HepG2 (cell line): ENCODE data around the gene HDAC5. TPM values are rescaled to one million over a fixed set of nuclear protein-coding genes. Genes with fewer than 3 reads are reported as not detected.

Experiments
- AHR ChIP-seq: IDR thresholded peaks from 2 replicates; pipeline ENCODE4 v1.6.1; 2018; ENCODE audit warnings: missing genetic modification reagents, missing compliant biosample characterization
- DNMT3B ChIP-seq: conservative IDR thresholded peaks from 2 replicates; pipeline ENCODE4 v1.6.1; 2016; ENCODE audit warnings: missing biosample characterization, control low read depth
- FOXO1 ChIP-seq: sonication (generic); formaldehyde crosslinking; IDR thresholded peaks from 2 replicates; pipeline ENCODE4 v1.4.0; 2020; ENCODE audit warnings: missing genetic modification reagents
- KDM2A ChIP-seq: sonication (generic); formaldehyde crosslinking; IDR thresholded peaks from 2 replicates; pipeline ENCODE4 v1.4.0; 2020; ENCODE audit warnings: low read depth, missing genetic modification reagents, borderline replicate concordance
- MIER3 ChIP-seq: IDR thresholded peaks from 2 replicates; pipeline ENCODE4 v1.6.1; 2016; ENCODE audit warnings: missing compliant biosample characterization, borderline replicate concordance
- MTERF4 ChIP-seq: sonication (generic); formaldehyde crosslinking; IDR thresholded peaks from 2 replicates; pipeline ENCODE4 v1.8.0; 2023; ENCODE audit warnings: mild to moderate bottlenecking, missing genetic modification reagents
- POLR2G ChIP-seq: fragments of 200-400 bp; formaldehyde crosslinking; IDR thresholded peaks from 2 replicates; pipeline ENCODE4 v1.6.1; 2018; ENCODE audit warnings: mild to moderate bottlenecking, low read depth, low read length, moderate library complexity
- RARG ChIP-seq: sonication (generic); formaldehyde crosslinking; IDR thresholded peaks from 2 replicates; pipeline ENCODE4 v1.4.0; 2020; ENCODE audit warnings: low read depth, mild to moderate bottlenecking, missing genetic modification reagents
- RBAK ChIP-seq: sonication (generic); formaldehyde crosslinking; IDR thresholded peaks from 2 replicates; pipeline ENCODE4 v1.5.1; 2020; ENCODE audit warnings: mild to moderate bottlenecking, missing genetic modification reagents
- SMAD3 ChIP-seq: sonication (generic); formaldehyde crosslinking; IDR thresholded peaks from 2 replicates; pipeline ENCODE4 v1.4.0; 2020; ENCODE audit warnings: missing genetic modification reagents
- SOX5 ChIP-seq: IDR thresholded peaks from 2 replicates; pipeline ENCODE4 v1.6.1; 2016; ENCODE audit warnings: borderline replicate concordance
- ZNF207 ChIP-seq: fragments of 450-650 bp; IDR thresholded peaks from 2 replicates; pipeline ENCODE4 v1.6.1; 2016; ENCODE audit warnings: antibody characterized with exemption, borderline replicate concordance
- ZNF333 ChIP-seq: sonication (generic); formaldehyde crosslinking; IDR thresholded peaks from 2 replicates; pipeline ENCODE4 v1.4.0; 2020; ENCODE audit warnings: mild to moderate bottlenecking, missing genetic modification reagents, borderline replicate concordance
- ZNF354B ChIP-seq: sonication (generic); formaldehyde crosslinking; IDR thresholded peaks from 2 replicates; pipeline ENCODE4 v1.8.0; 2022; ENCODE audit warnings: mild to moderate bottlenecking, missing genetic modification reagents
- ZNF660 ChIP-seq: sonication (generic); formaldehyde crosslinking; IDR thresholded peaks from 2 replicates; pipeline ENCODE4 v1.5.1; 2020; ENCODE audit warnings: mild to moderate bottlenecking, low read depth, missing genetic modification reagents, borderline replicate concordance
- ZNF674 ChIP-seq: sonication (generic); formaldehyde crosslinking; IDR thresholded peaks from 2 replicates; pipeline ENCODE4 v1.5.0; 2020; ENCODE audit warnings: low read depth, mild to moderate bottlenecking, missing genetic modification reagents
- ZNF75D ChIP-seq: sonication (generic); formaldehyde crosslinking; IDR thresholded peaks from 2 replicates; pipeline ENCODE4 v1.8.1; 2023; ENCODE audit warnings: missing genetic modification reagents, mild to moderate bottlenecking, borderline replicate concordance
- ZZZ3 ChIP-seq: sonication (generic); formaldehyde crosslinking; IDR thresholded peaks from 2 replicates; pipeline ENCODE4 v1.4.0; 2020; ENCODE audit warnings: missing genetic modification reagents, mild to moderate bottlenecking, borderline replicate concordance
- polyA plus RNA-seq, 8 experiments: library from polyadenylated mRNA; depleted of rRNA in 3 of 8; stranded (reverse) in 7 of 8; unstranded in 1 of 8; fragments of >200 nt; fragmentation: Illumina TruSeq in 4 of 8; extraction: Trizol in 4 of 8; gene quantifications; 2 replicates each; pipeline versions ENCODE4 v1.2.1 to v1.2.3, GENCODE V29; 2011 to 2016; ENCODE audit warnings: low read depth in 4 of 8, missing spikeins in 1 of 8, mixed read lengths in 1 of 8; ENCODE audit not compliant: insufficient read depth in 1 of 8
- total RNA-seq, 5 experiments: library from RNA; depleted of rRNA; stranded (reverse); fragments of >200 nt; fragmentation: Illumina TruSeq; extraction: Trizol; gene quantifications; 2 replicates each; pipeline ENCODE4 v1.2.3, GENCODE V29; 2016; ENCODE audit warnings: low read depth in 1 of 5
- TF ChIP-seq, protein P1 (sequence below): sonication (generic); formaldehyde crosslinking; IDR thresholded peaks from 2 replicates; pipeline ENCODE4 v1.5.0; 2020; ENCODE audit warnings: mild to moderate bottlenecking, missing genetic modification reagents, moderate library complexity
- TF ChIP-seq, protein P2 (sequence below): sonication (generic); formaldehyde crosslinking; IDR thresholded peaks from 2 replicates; pipeline ENCODE4 v1.9.0; 2021; ENCODE audit warnings: missing genetic modification reagents, borderline replicate concordance
- TF ChIP-seq, protein P3 (sequence below): sonication (generic); formaldehyde crosslinking; IDR thresholded peaks from 2 replicates; pipeline ENCODE4 v1.4.0; 2020; ENCODE audit warnings: mild to moderate bottlenecking, missing genetic modification reagents
- TF ChIP-seq, protein P4 (sequence below): IDR thresholded peaks from 2 replicates; pipeline ENCODE4 v1.6.1; 2018; ENCODE audit warnings: missing genetic modification reagents
- TF ChIP-seq, protein P5 (sequence below): sonication (generic); formaldehyde crosslinking; IDR thresholded peaks from 2 replicates; pipeline ENCODE4 v1.4.0; 2020; ENCODE audit warnings: mild to moderate bottlenecking, missing genetic modification reagents

Gene HDAC5
- total and polyA plus RNA-seq, 2 of the 13 experiments (the other 11 are each of a cell fraction or from before 2014, with no cell fraction given), result 46.4 to 85.4 TPM

DNA sequence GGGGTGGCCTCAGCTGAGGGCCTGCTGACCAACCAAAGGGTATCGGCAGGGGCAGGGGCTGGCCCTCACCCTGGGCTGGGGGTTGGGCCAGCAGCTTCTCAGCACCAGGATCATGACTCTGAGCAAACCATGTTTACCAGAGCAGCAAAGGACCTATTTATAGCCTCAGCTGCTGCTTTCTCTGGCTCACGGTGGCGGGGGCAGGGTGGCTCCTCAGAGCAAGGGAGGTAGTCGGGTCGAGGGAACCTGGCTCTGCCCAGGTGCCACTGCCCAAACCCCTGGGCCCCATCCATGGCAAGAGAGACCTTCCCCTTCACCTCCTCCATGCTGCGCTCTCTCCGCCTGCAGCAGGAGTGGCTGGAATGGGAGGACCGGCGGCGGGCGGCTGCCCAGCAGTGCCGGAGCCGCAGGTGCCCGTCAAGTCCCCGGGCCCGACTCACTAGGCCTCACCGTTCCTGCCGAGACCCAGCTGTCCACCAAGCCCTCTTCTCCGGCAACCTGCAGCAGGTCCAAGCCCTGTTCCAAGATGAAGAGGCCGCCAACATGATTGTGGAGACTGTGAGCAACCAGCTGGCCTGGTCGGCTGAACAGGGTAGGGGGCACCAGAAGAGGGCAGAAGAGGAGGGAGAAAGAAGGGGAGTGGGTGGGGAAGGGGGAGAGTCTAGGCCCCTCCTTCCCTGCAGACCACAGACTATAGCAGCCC, 47.2 kb upstream of the HDAC5 start, which contains the start of gene ASB16 (continued):
- TF ChIP-seq MTERF4 (CRISPR knock-in tag), result no peak
- TF ChIP-seq KDM2A (CRISPR knock-in tag), result peak; percentile 69; the same call in 1 of the 2 replicates
- no peak for TF ChIP-seq RBAK (CRISPR knock-in tag)
- TF ChIP-seq, protein P1, sequence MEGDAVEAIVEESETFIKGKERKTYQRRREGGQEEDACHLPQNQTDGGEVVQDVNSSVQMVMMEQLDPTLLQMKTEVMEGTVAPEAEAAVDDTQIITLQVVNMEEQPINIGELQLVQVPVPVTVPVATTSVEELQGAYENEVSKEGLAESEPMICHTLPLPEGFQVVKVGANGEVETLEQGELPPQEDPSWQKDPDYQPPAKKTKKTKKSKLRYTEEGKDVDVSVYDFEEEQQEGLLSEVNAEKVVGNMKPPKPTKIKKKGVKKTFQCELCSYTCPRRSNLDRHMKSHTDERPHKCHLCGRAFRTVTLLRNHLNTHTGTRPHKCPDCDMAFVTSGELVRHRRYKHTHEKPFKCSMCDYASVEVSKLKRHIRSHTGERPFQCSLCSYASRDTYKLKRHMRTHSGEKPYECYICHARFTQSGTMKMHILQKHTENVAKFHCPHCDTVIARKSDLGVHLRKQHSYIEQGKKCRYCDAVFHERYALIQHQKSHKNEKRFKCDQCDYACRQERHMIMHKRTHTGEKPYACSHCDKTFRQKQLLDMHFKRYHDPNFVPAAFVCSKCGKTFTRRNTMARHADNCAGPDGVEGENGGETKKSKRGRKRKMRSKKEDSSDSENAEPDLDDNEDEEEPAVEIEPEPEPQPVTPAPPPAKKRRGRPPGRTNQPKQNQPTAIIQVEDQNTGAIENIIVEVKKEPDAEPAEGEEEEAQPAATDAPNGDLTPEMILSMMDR, result peak; percentile 76
- TF ChIP-seq, protein P2, sequence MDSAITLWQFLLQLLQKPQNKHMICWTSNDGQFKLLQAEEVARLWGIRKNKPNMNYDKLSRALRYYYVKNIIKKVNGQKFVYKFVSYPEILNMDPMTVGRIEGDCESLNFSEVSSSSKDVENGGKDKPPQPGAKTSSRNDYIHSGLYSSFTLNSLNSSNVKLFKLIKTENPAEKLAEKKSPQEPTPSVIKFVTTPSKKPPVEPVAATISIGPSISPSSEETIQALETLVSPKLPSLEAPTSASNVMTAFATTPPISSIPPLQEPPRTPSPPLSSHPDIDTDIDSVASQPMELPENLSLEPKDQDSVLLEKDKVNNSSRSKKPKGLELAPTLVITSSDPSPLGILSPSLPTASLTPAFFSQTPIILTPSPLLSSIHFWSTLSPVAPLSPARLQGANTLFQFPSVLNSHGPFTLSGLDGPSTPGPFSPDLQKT (CRISPR knock-in tag), result no peak
- no peak for TF ChIP-seq ZNF660 (CRISPR knock-in tag)
- no peak for TF ChIP-seq DNMT3B
- no peak for TF ChIP-seq AHR (CRISPR knock-in tag)
- 0 out of 2 replicates have a peak, but pooled peaks have one; percentile 33 for TF ChIP-seq MIER3
- no peak for TF ChIP-seq ZNF75D (CRISPR knock-in tag)
- TF ChIP-seq, protein P3, sequence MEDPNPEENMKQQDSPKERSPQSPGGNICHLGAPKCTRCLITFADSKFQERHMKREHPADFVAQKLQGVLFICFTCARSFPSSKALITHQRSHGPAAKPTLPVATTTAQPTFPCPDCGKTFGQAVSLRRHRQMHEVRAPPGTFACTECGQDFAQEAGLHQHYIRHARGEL, result no peak
- no peak for TF ChIP-seq ZNF674
- TF ChIP-seq ZNF333 (CRISPR knock-in tag), result no peak
- TF ChIP-seq FOXO1 (CRISPR knock-in tag), result peak; percentile 42; the same call in 1 of the 2 replicates
- TF ChIP-seq ZNF354B (CRISPR knock-in tag), result no peak
- 0 out of 2 replicates have a peak, but pooled peaks have one; percentile 22 for TF ChIP-seq POLR2G
- no peak for TF ChIP-seq SOX5
- no peak for TF ChIP-seq ZZZ3 (CRISPR knock-in tag)
- TF ChIP-seq, protein P4, sequence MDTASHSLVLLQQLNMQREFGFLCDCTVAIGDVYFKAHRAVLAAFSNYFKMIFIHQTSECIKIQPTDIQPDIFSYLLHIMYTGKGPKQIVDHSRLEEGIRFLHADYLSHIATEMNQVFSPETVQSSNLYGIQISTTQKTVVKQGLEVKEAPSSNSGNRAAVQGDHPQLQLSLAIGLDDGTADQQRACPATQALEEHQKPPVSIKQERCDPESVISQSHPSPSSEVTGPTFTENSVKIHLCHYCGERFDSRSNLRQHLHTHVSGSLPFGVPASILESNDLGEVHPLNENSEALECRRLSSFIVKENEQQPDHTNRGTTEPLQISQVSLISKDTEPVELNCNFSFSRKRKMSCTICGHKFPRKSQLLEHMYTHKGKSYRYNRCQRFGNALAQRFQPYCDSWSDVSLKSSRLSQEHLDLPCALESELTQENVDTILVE, result no peak
- TF ChIP-seq ZNF207, result no peak
- 0 out of 2 replicates have a peak, but pooled peaks have one; percentile 19 for TF ChIP-seq SMAD3 (CRISPR knock-in tag)
- TF ChIP-seq, protein P5, sequence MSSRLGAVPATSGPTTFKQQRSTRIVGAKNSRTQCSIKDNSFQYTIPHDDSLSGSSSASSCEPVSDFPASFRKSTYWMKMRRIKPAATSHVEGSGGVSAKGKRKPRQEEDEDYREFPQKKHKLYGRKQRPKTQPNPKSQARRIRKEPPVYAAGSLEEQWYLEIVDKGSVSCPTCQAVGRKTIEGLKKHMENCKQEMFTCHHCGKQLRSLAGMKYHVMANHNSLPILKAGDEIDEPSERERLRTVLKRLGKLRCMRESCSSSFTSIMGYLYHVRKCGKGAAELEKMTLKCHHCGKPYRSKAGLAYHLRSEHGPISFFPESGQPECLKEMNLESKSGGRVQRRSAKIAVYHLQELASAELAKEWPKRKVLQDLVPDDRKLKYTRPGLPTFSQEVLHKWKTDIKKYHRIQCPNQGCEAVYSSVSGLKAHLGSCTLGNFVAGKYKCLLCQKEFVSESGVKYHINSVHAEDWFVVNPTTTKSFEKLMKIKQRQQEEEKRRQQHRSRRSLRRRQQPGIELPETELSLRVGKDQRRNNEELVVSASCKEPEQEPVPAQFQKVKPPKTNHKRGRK (CRISPR knock-in tag), result no peak
- no peak for TF ChIP-seq RARG (CRISPR knock-in tag)
